HG03108 (cell line): Measurements from ENCODE around the gene CPLX1.
"Not testable (repeated sequence)": the region's sequence is repeated elsewhere in the genome, so short reads cannot be mapped to it uniquely, and the experiment has no call there.

Experiments
- ATAC-seq: cut with Tn5 transposase; IDR thresholded peaks from one replicate; pipeline ENCODE4 v1.9.1; 2021; ENCODE audit warnings: moderate library complexity; ENCODE audit not compliant: unreplicated experiment

The CPLX1 gene

DNA sequence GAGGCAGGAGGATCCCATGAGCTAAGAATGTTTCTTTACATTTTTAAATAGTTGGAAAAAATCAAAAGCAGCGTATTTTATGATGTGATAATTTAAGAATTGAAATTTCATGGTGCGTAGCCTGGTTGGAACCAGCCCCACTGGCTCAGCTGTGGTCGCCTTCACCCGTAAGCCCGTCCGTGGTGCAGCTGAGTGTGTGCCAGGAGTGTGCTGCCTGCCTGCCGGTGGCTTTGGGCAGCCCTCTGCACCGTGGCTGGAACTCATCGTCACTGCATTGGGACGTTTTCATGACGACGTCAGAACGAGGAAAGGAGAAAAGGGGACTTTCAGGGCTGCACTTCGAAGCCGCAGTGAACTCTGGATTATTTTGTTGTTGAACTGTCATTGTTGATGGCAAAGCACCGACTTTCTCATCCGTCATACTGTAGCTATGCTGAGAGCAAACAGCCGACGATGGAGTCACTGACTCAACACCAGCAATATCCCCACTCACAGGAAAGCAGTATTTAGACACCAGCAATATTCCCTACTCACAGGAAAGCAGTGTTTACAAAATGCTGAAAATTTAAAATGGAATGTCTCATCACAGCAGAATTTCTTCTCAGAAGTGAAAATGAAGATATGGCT is 85.2 kb downstream of the CPLX1 start:
- ATAC-seq: no peak

DNA sequence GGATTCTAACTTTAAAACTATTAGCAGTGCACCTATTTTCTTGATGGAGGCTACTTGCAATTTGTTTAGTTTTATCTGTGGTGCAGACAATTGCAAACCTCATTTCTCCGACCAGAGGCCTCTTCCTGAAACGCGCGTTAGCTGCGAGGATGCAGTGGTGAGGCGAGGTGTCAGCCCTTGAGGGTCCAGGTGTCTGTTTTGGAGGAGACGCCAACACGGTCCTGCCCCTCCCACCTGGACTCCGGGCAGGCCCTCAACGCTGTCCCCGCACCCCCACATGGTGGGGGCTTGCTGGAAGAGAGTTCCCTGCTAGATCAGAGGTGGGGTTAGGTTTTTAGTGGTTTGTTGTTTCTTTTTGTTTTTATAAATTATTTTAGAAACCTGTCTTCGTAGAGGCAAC is 85.9 kb downstream of the CPLX1 start:
- ATAC-seq: no peak

DNA sequence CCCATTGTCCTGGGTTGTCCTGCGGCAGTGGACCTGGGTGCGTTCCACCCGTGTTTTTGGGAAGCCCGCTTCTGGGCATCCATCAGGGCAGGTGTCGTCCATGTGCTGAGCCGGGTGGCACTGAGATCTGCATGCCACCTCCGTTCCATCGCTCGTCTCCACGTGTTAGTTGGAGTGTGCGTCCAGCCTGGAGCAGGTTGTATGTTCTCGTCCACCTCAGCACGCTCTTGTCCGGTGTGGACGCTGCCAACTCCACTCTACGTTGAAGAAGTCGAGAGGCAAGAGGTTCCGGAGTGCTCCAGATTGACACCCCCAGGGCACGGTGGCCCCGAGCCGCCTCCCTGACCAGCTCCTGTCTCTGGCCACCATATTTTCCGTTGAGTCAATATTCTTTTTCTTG is 86.4 kb downstream of the CPLX1 start:
- no peak for ATAC-seq

DNA sequence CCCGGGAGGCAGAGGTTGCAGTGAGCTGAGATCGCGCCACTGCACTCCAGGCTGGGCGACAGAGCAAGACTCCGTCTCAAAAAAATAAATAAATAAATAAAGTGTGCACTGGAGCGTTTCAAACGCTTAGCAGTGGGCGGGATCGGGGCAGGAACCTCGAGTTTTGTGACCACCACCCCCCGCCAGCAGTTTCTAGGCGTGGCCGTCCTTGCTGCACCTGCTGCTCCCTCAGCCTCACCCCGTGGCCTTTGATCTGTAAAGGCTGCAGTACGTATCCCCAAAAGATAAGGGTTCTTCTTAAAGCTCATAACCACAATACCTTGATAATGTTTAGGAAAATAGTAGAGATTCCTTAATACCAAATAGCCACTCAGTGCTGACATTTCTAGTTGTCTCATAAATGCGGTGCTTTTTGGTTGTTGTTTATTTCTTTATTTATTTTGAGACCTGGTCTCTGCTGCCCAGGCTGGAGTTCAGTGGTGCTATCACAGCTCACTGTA is 87.1 kb downstream of the CPLX1 start:
- ATAC-seq: no peak

DNA sequence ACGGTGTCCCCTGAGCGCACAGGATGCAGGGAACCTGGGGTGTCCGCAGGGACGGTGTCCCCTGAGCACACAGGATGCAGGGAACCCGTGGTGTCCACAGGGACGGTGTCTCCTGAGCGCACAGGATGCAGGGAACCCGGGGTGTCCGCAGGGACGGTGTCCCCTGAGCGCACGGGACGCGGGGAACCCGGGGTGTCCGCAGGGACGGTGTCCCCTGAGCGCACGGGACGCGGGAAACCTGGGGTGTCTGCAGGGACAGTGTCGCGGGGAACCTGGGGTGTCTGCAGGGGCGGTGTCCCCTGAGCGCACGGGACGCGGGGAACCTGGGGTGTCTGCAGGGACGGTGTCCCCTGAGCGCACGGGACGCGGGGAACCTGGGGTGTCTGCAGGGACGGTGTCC is 89.4 kb downstream of the CPLX1 start:
- not testable (repeated sequence) for ATAC-seq

DNA sequence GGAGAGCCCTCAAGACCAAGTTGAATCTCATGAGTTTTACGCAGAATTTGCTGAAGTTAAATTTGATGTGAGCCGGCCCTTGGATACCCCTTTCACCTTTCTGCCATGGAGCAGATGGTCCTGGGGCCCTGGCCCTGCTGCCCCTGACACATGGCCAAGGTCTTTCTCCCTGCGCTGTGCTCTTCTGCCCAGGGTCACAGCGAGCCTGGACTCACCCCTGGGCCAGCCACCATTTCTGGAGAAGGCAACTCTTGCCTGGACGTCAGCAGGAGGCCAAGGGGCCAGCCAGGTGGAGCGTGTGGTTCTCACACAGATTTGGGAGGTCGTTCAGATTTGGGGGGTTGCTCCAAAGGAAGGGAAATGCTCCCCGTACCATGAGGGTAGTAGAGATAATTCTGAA is 90.3 kb downstream of the CPLX1 start:
- ATAC-seq: no peak
